GM13977 (cell line): Measurements from ENCODE around the gene FIG4.

Source experiments
- DNase-seq: peaks from one replicate; pipeline ENCODE4 v3.0.0; 2012; ENCODE audit warnings: low spot score
- in situ Hi-C: fragments of 300-500 bp; cut with MboI; formaldehyde crosslinking; loops from one replicate; pipeline ENCODE4 v1.12.0; 2022; ENCODE audit warnings: low sequenced_read_pairs, low pct_unique_long_range_greater_than_20kb, mixed read lengths, inconsistent platforms; ENCODE audit not compliant: unreplicated experiment
- TF ChIP-seq, protein P1 (sequence below): IDR thresholded peaks from 2 replicates; pipeline ENCODE4 v1.5.1; 2012; ENCODE audit warnings: mild to moderate bottlenecking, control low read depth; ENCODE audit not compliant: insufficient read depth; ENCODE audit errors: extremely low read depth, missing control alignments

Gene FIG4

DNA sequence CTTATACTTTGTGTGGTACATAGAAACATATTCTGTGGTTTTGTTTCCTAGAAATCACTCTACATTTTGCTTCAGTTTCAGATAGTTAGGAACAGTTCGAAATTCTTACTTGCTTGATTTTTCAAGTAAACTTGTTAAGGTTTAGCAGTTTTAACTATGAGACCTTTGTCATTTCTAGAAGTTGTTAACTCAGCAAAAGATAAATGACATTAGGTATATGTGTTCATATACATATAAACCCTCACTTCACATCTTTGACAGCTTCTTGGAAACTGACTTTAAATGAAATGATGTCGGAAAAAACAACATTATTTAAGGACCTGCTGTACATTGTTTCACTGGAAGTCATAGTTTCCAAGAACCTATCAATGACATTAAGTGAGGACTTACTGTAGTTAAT, 96.2 kb downstream of the FIG4 start:
- TF ChIP-seq, protein P1, sequence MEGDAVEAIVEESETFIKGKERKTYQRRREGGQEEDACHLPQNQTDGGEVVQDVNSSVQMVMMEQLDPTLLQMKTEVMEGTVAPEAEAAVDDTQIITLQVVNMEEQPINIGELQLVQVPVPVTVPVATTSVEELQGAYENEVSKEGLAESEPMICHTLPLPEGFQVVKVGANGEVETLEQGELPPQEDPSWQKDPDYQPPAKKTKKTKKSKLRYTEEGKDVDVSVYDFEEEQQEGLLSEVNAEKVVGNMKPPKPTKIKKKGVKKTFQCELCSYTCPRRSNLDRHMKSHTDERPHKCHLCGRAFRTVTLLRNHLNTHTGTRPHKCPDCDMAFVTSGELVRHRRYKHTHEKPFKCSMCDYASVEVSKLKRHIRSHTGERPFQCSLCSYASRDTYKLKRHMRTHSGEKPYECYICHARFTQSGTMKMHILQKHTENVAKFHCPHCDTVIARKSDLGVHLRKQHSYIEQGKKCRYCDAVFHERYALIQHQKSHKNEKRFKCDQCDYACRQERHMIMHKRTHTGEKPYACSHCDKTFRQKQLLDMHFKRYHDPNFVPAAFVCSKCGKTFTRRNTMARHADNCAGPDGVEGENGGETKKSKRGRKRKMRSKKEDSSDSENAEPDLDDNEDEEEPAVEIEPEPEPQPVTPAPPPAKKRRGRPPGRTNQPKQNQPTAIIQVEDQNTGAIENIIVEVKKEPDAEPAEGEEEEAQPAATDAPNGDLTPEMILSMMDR = no peak
- no peak for DNase-seq
- in situ Hi-C loops = no loop called here

DNA sequence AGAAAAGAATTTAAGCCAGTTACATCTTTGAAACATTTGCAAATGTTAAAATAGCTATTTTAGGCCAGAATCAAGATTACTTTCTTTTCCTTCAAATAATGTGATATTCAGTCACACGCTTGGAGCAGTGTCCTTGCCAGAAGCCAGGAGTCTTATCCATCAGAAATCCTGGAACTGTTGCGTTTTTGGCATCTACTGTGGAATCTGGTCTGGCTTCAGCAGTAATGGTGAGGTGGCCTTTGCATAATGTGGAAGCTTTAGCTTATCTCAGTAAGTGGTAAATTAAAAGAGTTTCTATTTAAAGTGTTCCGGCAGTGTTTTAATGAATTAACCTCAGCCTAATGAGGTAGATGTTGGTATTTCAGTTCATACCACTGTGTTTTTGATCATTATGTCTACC, 97.6 kb downstream of the FIG4 start:
- DNase-seq = no peak
- in situ Hi-C loops = no loop called here
- TF ChIP-seq, protein P1 = no peak

DNA sequence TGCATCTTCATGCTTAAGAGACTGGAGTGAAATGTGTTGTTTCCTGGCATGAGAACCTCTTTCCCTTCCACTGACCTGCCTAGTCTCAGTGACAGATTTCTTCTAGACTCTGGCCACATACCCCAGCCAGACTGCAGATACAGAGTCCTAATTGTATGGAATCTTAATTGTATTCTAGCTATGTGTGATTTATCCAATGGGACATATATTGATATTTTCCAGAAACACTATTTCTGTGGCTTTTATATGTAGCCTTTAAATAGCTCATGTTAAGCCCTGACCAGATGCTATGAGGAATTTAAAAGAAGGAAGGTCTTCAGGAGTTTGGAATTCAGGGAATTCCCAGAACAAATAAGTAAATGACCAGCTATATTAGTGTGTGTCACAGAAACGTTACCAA, 99.0 kb downstream of the FIG4 start:
- in situ Hi-C loops = no loop called here
- TF ChIP-seq, protein P1 = no peak
- DNase-seq = no peak

DNA sequence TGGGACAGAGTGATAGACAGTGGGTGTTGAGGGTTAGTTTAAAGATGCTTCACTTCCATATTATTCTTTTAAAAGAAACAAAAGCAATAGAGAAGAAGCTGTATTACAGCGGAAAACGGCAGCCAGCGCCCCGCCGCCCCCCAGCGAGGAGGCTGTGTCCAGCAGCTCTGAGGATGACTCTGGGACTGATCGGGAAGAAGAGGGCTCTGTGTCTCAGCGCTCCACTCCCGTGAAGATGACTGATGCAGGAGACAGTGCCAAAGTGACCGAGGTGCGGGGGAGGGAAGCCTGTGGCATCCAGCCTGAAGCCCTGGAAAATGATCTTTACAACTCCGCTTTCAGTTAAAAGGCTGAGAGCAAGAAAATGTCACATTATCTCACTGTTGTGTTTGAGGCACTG, 100.2 kb downstream of the FIG4 start:
- no peak for DNase-seq
- in situ Hi-C loops = no loop called here
- TF ChIP-seq, protein P1 = no peak

DNA sequence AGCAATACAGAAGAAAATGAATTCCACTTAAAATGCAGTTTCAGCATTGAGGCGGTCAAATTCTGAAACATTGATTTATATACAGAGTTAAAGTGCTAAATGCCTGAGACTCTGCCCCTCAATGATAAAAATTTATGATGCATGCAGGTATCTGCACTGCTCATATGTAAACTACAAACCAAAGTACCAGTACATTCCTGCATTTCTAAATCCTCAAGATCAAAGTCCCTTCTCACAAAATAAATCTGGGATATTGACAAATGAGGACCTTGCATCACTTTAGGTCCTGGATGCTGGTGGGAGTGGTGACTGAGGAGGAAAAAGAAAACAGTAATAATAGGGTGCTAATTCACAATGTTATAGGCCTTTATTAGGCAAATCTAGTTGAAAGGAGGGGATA, 101.9 kb downstream of the FIG4 start:
- TF ChIP-seq, protein P1 = no peak
- DNase-seq = no peak
- in situ Hi-C loops = no loop called here

DNA sequence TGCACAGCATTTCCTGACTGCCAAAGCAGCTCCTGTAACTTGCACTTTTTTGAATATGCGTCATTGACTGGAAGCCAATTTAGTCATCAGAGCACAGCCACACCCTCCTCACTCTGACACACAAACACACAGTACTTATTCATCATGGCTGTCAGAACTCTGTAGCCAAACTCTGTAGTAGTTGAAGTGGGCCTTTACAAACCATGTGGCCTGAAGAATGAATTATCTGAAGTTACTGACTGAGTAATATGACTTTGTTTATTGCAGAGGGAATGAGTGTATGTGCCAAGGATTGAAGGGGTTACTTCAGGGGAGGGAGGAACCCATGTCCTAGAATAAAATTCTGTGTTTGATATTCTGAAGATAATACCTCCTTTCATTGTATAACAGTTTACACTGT, 102.7 kb downstream of the FIG4 start:
- DNase-seq = no peak
- in situ Hi-C loops = no loop called here
- TF ChIP-seq, protein P1 = no peak

DNA sequence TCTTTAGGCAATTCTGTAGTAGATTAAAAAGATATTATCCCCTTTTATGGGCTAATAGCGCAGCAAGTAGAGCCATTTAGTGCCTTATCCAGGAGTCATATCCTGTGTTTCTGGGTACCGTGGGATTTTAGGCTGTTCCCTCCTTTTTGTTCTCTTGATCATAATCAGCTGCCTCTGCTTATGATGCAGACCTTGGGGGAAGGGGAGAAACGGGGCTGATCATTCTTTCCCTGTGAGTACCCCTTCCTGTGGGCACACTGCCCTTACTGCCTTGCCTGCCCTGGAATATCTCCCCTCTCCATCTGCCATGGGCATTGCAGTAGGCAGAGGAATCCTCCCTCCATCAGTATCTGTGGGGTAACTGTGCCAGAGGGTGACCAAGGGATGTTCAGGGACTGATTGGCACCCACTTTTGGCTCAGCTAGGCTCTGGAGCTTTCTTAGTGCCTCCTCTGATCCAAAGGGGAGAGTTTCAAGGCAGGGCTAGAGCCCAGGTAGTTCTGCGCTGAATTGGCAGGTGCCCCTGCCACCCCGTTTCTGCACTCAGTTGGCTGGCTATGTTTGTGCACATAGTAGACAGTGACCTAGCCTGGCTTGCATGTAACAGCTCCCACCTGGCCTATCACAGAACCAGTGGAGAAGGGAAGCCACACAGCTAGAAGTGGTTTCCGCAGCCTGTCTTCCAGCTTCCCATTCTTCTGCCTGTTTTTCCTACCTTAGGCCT, 103.3 kb downstream of the FIG4 start:
- no peak for DNase-seq
- TF ChIP-seq, protein P1 = no peak
- in situ Hi-C loops = no loop called here
